Activated T-helper 17 cell treated with anti-CD3 and anti-CD28 coated beads, Interleukin-2, amount 50 U/mL, for 72 hours (primary cell): ENCODE data around the gene BCS1L. TPM values are rescaled to one million over a fixed set of nuclear protein-coding genes. Genes with fewer than 3 reads are reported as not detected.

Experiments used
- ATAC-seq: fragments of 150-1000 bp; cut with Tn5 transposase; replicated peaks from 2 replicates; pipeline ENCODE4 v1.10.0; 2021; ENCODE audit warnings: mild to moderate bottlenecking, moderate library complexity
- H3K27ac Mint-ChIP-seq: one replicate; pipeline ENCODE4 v1.8.0; 2022; ENCODE audit warnings: mixed read lengths
- H3K27me3 Mint-ChIP-seq: one replicate; pipeline ENCODE4 v1.8.0; 2022; ENCODE audit warnings: mixed read lengths
- H3K36me3 Mint-ChIP-seq: one replicate; pipeline ENCODE4 v1.8.0; 2022; ENCODE audit warnings: low read depth, mild to moderate bottlenecking, mixed read lengths
- H3K4me1 Mint-ChIP-seq: one replicate; pipeline ENCODE4 v1.8.0; 2022; ENCODE audit warnings: mixed read lengths
- H3K4me3 Mint-ChIP-seq: one replicate; pipeline ENCODE4 v1.8.0; 2022; ENCODE audit warnings: mild to moderate bottlenecking, mixed read lengths
- H3K9me3 Mint-ChIP-seq: one replicate; pipeline ENCODE4 v1.8.0; 2022; ENCODE audit warnings: mixed read lengths
- total RNA-seq, 2 donors: library from RNA; stranded (reverse); gene quantifications; one replicate each; pipeline ENCODE4 v1.2.3, GENCODE V29; 2022

BCS1L gene
- total RNA-seq, 2 donors from 2014 or later = 20.2 to 69.3 TPM

DNA sequence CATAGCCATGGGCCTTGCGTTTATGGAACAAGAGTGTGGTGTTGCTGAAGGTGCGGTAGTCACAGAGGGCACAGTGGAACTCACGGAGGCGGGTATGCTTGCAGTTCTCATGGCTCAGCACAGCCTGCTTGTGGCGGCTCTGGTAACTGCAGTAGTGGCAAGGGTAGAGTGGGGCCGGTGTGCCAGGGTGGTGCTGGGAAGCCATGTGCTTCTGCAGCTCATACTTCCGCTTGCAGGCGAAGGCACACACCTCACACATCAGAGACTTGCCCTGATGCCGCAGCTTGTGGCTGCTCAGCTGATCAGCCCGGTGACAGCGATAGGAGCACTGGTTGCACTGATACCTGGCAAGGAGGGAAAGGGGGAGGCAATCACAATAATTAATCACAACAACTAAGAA lies 14.8 kb upstream of the BCS1L start:
- Mint-ChIP-seq H3K4me3 (no peak overlapping the region), H3K27ac (peak overlapping the region; percentile 31)

DNA sequence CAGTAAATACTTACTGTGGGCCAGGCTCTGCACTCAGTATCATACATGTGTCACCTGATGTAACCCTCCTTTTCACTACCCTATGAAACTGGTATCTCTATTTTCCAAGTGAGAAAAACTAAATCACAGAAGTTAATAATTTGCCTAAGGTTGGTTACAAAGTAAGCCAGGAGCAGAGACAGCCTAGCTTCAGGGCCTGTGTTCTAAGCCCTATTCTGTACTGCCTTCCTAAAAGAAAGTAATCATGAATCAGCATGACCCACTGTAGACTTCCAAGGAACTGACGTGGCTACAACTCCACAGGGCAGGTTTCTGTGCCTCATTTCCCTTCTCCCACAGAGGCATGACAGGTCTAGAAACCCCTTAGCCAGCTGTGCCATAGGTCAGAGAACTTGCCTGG lies 14.4 kb upstream of the BCS1L start:
- peaks cover 90% of the 10 kb centered on the region for H3K36me3 Mint-ChIP-seq

More for the DNA sequence above, 14.8 kb upstream of the BCS1L start:
- no peaks in the 10 kb centered on the region for H3K27me3 Mint-ChIP-seq
- no peaks in the 10 kb centered on the region for H3K9me3 Mint-ChIP-seq
- ATAC-seq = no peak
- peaks cover 7% of the 10 kb centered on the region for H3K4me1 Mint-ChIP-seq
- H3K36me3 Mint-ChIP-seq = peaks cover 90% of the 10 kb centered on the region

DNA sequence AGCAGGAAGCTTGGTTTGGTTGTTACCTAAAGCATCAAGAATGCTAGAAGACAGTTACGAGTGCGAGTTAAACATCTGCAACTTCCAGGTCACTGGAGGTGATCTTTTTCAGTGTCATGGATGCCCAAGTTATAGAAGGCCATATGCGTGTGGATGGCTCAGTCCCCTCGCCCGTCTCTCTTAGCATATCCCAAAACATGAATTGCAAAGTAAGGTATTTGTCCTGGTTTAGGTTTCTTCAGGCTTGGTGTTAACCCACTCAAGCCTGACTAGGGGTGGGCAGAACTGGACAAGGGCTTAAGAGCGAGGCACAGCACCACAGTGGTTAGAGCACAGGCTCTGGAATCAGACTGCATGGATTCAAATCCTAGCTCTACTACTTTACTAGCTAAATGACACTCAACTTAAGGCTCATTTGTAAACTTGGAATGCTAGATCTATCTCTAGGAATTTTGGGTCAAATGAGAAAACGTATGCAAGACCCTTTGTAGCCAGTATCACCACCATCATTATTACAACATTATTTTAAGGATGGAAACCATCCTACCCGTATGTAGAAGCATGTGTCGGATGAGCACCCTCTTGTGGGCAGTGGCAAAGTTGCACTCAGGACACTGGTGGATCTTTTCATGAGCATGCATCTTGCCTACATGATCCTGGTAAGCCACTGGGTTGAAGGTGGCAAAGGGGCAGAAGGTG lies 11.2 kb upstream of the BCS1L start:
- no peaks in the 10 kb centered on the region for H3K27me3 Mint-ChIP-seq
- H3K36me3 Mint-ChIP-seq = peaks cover 95% of the 10 kb centered on the region

More for the DNA sequence above, 14.4 kb upstream of the BCS1L start:
- Mint-ChIP-seq H3K27me3 (no peaks in the 10 kb centered on the region), H3K9me3 (no peaks in the 10 kb centered on the region), H3K4me3 (no peak overlapping the region), H3K4me1 (peaks cover 7% of the 10 kb centered on the region), H3K27ac (no peak overlapping the region)
- no peak for ATAC-seq

DNA sequence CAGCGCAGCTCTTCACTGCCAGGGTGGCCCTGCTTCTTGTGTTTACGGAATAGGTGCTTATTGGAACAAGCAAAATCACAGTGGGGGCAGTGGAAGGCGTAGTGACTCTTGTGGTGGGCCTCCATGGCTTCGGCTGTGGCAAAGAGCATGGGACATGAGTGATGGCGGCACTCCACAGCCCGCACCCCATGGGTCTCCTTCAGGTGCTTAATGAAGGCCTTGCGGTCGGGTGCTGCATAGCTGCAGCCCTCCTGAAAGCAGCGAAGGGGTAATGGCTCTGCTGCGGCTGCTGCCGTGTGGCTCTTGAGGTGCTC lies 10.7 kb upstream of the BCS1L start:
- no peak overlapping the region for H3K4me3 Mint-ChIP-seq
- peaks cover 99% of the 10 kb centered on the region for H3K36me3 Mint-ChIP-seq
- peak overlapping the region; percentile 16 for H3K27ac Mint-ChIP-seq
- peak; percentile 12 for ATAC-seq
- H3K9me3 Mint-ChIP-seq = no peaks in the 10 kb centered on the region
- no peaks in the 10 kb centered on the region for H3K27me3 Mint-ChIP-seq
- peaks cover 7% of the 10 kb centered on the region for H3K4me1 Mint-ChIP-seq

More for the DNA sequence above, 11.2 kb upstream of the BCS1L start:
- Mint-ChIP-seq H3K4me3 (no peak overlapping the region), H3K27ac (peak overlapping the region; percentile 16), H3K9me3 (no peaks in the 10 kb centered on the region), H3K4me1 (peaks cover 7% of the 10 kb centered on the region)
- ATAC-seq = peak; percentile 81

DNA sequence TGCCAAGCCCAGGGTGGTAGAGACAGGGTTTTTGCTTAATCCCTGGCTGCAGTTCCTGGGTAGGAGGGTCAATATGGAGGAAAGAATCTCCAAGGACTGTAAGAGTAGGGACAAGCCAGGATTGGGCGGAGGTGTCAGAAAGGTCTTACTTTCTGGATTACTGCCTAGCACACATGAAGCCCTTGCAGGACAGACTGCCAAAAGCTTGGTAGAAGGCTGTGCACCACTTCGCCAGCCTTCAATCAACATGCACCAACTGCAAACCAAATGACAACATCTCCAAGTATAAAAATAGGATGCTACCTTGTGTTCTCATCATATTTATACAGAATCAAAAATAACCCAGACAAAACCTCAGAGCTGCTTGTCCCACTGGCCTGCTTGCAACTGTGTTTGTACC lies 3.7 kb upstream of the BCS1L start:
- ATAC-seq = no peak
- no peak overlapping the region for H3K27ac Mint-ChIP-seq
- peaks cover 87% of the 10 kb centered on the region for H3K36me3 Mint-ChIP-seq
- peaks cover 12% of the 10 kb centered on the region for H3K4me1 Mint-ChIP-seq
- H3K4me3 Mint-ChIP-seq = no peak overlapping the region
- no peaks in the 10 kb centered on the region for H3K27me3 Mint-ChIP-seq
- no peaks in the 10 kb centered on the region for H3K9me3 Mint-ChIP-seq

DNA sequence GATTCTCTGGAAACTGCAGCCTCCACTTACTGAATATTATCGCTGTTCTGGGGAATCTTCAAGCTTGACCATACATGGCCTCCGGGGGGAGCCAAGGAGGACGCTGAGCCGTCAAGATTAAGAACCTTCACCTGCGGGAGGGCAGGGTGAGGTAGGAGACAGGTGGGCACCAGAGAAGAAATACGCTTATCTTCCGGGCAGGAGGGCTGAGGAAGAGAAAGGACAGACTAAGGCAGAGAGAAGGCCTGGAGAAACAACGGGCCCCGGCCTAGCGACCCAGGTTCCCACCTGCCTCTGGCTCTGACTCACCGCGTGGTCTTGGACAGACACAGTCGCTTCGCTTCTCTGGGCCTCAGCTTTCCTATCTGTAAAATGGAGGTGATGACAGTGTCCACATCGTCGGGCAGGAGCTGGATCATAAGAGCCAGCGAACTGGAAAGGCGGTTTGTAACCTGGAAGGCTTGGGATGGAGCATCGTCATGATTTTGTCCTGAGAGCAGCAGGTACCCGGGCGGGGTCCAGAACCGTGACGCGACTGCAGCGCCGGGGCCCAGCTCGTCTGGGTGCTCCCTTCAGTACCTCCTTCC lies 719 bp upstream of the BCS1L start:
- peak; percentile 50 for ATAC-seq
- peak overlapping the region; percentile 88 for H3K27ac Mint-ChIP-seq
- H3K27me3 Mint-ChIP-seq = no peaks in the 10 kb centered on the region
- H3K36me3 Mint-ChIP-seq = peaks cover 82% of the 10 kb centered on the region
- H3K9me3 Mint-ChIP-seq = no peaks in the 10 kb centered on the region
- H3K4me3 Mint-ChIP-seq = peak overlapping the region; percentile 93
- peaks cover 12% of the 10 kb centered on the region for H3K4me1 Mint-ChIP-seq

DNA sequence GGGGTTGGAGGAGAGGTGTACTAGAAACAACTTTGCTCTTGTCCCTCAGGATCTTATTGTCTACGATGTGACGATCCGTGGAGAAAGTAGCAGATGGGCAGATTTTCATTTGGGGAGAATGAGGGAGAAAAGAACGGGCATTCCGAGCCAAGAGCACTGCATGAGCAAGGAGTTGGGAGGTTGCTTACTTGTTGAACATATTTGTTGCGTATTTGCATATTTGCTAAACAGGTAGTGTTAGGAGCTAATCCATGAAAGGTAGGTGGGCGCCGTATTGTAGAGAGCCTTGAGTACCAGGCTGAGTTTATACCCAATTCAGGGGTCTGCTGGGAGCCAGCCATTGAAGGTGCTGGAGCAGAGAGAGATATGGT lies 490 bp downstream of the BCS1L start:
- peaks cover 81% of the 10 kb centered on the region for H3K36me3 Mint-ChIP-seq
- no peaks in the 10 kb centered on the region for H3K9me3 Mint-ChIP-seq
- peak overlapping the region; percentile 88 for H3K27ac Mint-ChIP-seq
- no peak for ATAC-seq
- H3K4me3 Mint-ChIP-seq = peak overlapping the region; percentile 93
- H3K27me3 Mint-ChIP-seq = no peaks in the 10 kb centered on the region
- H3K4me1 Mint-ChIP-seq = peaks cover 12% of the 10 kb centered on the region

DNA sequence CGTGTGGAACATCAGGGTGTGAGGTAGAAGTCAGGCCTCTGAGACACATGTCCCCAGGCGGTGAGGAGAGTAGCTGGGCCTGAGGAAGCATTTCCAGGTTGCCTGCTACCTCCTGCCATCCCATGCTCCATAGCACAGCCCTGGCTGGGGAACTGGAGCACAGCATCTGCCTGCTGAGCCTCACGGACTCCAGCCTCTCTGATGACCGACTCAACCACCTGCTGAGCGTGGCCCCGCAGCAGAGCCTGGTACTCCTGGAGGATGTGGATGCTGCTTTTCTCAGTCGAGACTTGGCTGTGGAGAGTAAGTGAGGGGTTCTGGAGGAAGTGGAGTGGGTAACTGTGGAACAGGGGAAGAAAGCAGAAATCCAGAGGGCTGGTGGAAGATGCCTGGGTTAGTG lies 2.9 kb downstream of the BCS1L start:
- Mint-ChIP-seq H3K27me3 (no peaks in the 10 kb centered on the region), H3K4me1 (peaks cover 12% of the 10 kb centered on the region), H3K27ac (peak overlapping the region; percentile 49), H3K9me3 (no peaks in the 10 kb centered on the region), H3K4me3 (no peak overlapping the region), H3K36me3 (peaks cover 81% of the 10 kb centered on the region)
- ATAC-seq = no peak

DNA sequence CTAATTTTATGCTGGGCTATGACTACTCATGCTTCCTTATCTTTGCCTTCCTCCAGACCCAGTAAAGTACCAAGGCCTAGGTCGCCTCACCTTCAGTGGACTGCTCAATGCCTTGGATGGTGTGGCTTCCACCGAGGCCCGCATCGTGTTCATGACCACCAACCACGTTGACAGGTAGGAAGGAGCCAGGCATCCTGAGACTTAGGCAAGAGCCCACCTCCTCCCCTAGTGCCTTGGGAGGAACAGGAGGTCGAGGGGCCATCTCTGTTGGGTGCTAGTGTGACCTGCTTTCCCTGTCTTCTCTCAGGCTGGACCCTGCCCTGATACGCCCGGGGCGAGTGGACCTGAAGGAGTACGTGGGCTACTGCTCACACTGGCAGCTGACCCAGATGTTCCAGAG lies 3.3 kb downstream of the BCS1L start:
- H3K36me3 Mint-ChIP-seq = peaks cover 81% of the 10 kb centered on the region
- H3K27me3 Mint-ChIP-seq = no peaks in the 10 kb centered on the region
- no peak for ATAC-seq
- H3K4me3 Mint-ChIP-seq = no peak overlapping the region
- no peaks in the 10 kb centered on the region for H3K9me3 Mint-ChIP-seq
- H3K4me1 Mint-ChIP-seq = peaks cover 12% of the 10 kb centered on the region
- peak overlapping the region; percentile 47 for H3K27ac Mint-ChIP-seq

DNA sequence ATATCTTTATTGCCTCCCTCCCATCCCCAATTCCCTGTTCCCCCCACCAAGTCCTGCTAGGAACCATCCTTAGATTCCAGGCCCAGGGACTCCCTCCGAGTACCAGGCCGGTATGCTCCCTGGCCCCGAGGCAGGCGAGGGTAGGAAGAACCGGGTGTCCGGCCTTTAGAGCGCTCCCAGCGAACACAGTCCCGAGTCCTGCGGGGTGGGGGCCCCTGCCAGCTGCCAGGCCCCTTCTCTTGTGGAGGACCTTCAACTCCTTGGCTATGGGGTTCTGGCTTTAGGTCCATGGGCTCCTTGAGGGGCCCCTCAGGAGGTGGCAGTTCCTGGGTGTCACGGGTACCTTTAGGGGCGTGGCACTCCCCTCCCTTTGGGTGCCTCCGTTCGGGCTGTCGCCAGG lies 4.4 kb downstream of the BCS1L start:
- Mint-ChIP-seq H3K36me3 (peaks cover 80% of the 10 kb centered on the region), H3K27ac (no peak overlapping the region)

DNA sequence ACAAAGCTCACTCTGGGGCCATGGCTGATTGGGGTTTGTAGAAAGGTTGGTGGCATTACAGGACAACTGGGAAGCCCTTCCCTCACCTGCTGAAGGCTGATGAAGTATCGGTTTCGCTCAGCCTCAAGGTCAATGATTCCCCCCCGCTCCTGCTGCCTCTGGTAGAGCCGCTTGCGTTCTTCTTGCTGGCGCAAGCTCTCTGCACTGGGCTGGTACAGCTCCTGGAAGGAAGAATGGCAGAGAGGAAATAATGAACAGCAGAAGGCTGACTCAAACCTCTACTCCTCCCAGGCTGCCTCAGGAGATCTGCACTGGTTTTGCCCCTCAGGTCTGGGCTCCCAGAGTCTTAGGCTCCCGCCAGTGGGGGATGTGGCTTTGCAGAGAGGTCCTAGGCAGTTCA lies 5.2 kb downstream of the BCS1L start:
- Mint-ChIP-seq H3K4me1 (peaks cover 8% of the 10 kb centered on the region), H3K9me3 (no peaks in the 10 kb centered on the region), H3K27me3 (no peaks in the 10 kb centered on the region), H3K4me3 (no peak overlapping the region), H3K27ac (peak overlapping the region; percentile 29), H3K36me3 (peaks cover 73% of the 10 kb centered on the region)
- no peak for ATAC-seq

More for the DNA sequence above, 4.4 kb downstream of the BCS1L start:
- no peak overlapping the region for H3K4me3 Mint-ChIP-seq
- H3K27me3 Mint-ChIP-seq = no peaks in the 10 kb centered on the region
- ATAC-seq = no peak
- H3K9me3 Mint-ChIP-seq = no peaks in the 10 kb centered on the region
- peaks cover 12% of the 10 kb centered on the region for H3K4me1 Mint-ChIP-seq

DNA sequence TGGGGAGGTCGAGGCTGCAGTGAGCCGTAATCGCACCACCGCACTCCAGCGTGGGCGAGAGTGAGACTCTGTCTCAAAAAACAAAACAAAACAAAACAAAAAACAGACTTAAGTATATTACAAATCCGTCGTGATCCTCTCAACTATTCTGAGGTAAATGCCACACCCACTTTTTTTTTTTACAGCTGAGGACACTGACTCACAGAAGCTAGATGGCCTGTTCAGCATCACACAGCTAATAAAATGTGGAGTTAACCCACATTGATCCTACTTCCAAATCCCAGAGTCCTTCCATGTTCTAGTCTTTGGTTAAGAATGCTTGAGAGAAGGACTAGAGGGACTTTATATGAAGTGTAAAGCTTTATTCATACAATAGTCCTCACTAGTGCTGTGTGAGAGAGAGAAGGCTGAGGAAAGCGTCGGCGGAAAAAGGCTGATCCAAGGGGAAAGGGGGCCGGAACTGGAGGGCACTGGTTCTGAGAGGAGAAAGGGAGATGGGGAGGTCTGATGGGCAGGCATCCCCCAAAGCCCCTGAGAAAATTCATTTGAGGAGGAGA lies 11.7 kb downstream of the BCS1L start:
- peak overlapping the region; percentile 100 for H3K27ac Mint-ChIP-seq
- H3K36me3 Mint-ChIP-seq = peaks cover 25% of the 10 kb centered on the region
- ATAC-seq = peak; percentile 11
- peaks cover 11% of the 10 kb centered on the region for H3K4me1 Mint-ChIP-seq
- peak overlapping the region; percentile 100 for H3K4me3 Mint-ChIP-seq
- no peaks in the 10 kb centered on the region for H3K27me3 Mint-ChIP-seq
- no peaks in the 10 kb centered on the region for H3K9me3 Mint-ChIP-seq

DNA sequence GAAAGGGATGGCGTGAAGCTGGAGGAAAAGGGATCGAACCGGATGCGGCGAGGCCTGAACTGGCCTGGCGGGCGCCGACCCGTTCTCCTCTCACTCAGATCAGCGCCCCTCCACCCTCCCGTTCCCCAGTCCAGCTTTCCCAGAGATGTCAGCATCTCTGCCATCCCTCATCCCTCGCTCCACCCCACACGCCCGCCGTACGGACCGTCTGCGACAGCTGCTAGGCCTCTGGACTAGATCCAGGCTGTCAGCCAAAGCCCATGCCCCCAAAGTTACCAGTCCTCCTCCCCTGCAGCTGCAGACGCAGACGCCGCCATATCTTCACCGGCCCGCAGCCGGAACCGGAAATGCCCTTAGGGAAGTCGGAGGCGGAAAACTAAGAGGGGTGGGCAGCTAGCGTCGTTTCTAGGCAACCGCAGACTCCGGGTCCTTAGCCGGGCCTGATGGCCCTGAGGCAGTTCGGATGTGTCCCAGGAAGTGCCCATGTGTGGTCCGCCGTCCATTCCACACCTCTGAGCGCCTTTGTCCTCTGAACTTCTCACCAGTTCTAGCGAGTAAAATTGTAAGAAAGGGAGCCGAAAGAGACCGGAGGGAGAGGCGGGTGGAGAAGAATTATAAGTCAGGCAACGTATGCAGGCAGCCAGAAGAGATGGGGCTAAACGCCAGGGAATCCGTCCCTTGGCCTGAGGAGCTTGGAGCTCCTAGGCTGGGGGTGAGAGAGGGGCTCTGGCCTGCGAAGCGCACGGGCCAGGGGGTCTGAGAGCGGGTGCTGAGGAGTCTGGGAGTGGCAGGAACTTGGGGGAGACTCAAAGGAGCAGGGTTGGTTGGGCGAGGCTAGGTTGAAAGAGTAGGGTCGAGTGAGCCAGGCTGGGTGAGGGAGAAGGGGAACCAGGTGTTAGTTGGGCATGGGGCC lies 12.4 kb downstream of the BCS1L start, which contains the start of the genes RNF25 and STK36:
TSS of gene RNF25 (minus strand) at position 349 of the 913 bp plus-strand sequence. CDS start at position 317, 32 bp downstream.
TSS of gene STK36 (plus strand) at position 433 of the 913 bp plus-strand sequence. CDS start 744 bp downstream, outside the sequence.
- Mint-ChIP-seq H3K36me3 (peaks cover 18% of the 10 kb centered on the region), H3K4me3 (peak within 1 kb of the TSS; percentile 100), H3K27me3 (no peaks in the 10 kb centered on the region), H3K9me3 (no peaks in the 10 kb centered on the region), H3K4me1 (peaks cover 11% of the 10 kb centered on the region), H3K27ac (peak within 1 kb of the TSS; percentile 100)
- peak; percentile 96 for ATAC-seq

DNA sequence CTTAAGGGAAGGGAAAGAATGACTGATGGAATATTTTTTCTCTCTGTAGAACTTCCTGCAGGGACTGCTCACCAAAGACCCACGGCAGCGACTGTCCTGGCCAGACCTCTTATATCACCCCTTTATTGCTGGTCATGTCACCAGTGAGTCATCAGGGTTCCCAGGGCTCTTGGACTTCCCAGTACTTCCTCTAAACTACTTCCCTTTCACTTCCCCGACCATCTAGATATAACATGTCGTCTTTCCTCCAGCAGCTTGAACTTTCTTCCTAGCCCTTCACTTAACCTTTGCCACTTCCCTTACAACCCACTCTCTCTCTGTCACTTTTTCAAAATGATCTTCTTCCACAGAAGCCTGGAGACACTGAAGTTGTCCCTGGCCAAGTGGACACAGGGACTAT lies 19.6 kb downstream of the BCS1L start:
- Mint-ChIP-seq H3K4me1 (no peaks in the 10 kb centered on the region), H3K27ac (peak overlapping the region; percentile 1), H3K9me3 (no peaks in the 10 kb centered on the region), H3K27me3 (no peaks in the 10 kb centered on the region), H3K36me3 (no peaks in the 10 kb centered on the region), H3K4me3 (no peak overlapping the region)
- ATAC-seq = no peak
